K562 (cell line): ENCODE data around the gene NDOR1. TPM values are rescaled to one million over a fixed set of nuclear protein-coding genes. Genes with fewer than 3 reads are reported as not detected.

ENCODE experiments used
- CHCHD3 ChIP-seq: fragments of 250-450 bp; sonication (Bioruptor Pico); IDR thresholded peaks from 2 replicates; pipeline ENCODE4 v2.1.2; 2022; ENCODE audit warnings: mild to moderate bottlenecking
- FIP1L1 ChIP-seq: fragments of 200-400 bp; formaldehyde crosslinking; IDR thresholded peaks from 2 replicates; pipeline ENCODE4 v1.6.1; 2018; ENCODE audit warnings: mild to moderate bottlenecking, low read depth, low read length; ENCODE audit not compliant: poor library complexity, severe bottlenecking
- HDAC1 ChIP-seq, 2 experiments: fragments of 450-650 bp; IDR thresholded peaks; 2 replicates each; pipeline ENCODE4 v1.6.1; 2016 to 2017; ENCODE audit warnings: inconsistent platforms in 1 of 2, mild to moderate bottlenecking in 1 of 2, moderate library complexity in 1 of 2
- LCOR ChIP-seq: sonication (generic); formaldehyde crosslinking; IDR thresholded peaks from 2 replicates; pipeline ENCODE4 v1.8.0; 2022; ENCODE audit warnings: mild to moderate bottlenecking, missing genetic modification reagents
- MBD2 ChIP-seq: sonication (generic); IDR thresholded peaks from 2 replicates; pipeline ENCODE4 v1.6.1; 2016; ENCODE audit warnings: low read depth, borderline replicate concordance
- NKRF ChIP-seq: fragments of 450-650 bp; IDR thresholded peaks from 2 replicates; pipeline ENCODE4 v1.6.1; 2016; ENCODE audit warnings: borderline replicate concordance
- NR2F6 ChIP-seq: fragments of 450-650 bp; formaldehyde crosslinking; IDR thresholded peaks from 2 replicates; pipeline ENCODE4 v1.4.0; 2020; ENCODE audit warnings: mild to moderate bottlenecking
- POLR2B ChIP-seq: fragments of 450-650 bp; IDR thresholded peaks from 2 replicates; pipeline ENCODE4 v1.6.1; 2018; ENCODE audit warnings: low read depth; ENCODE audit not compliant: partially characterized antibody
- RAD21 ChIP-seq, 2 experiments: fragments of 250-450 bp in 1 of 2; fragments of 450-650 bp in 1 of 2; sonication (Bioruptor Pico) in 1 of 2; formaldehyde crosslinking in 1 of 2; IDR thresholded peaks in 1 of 2; conservative IDR thresholded peaks in 1 of 2; 2 replicates each; pipeline versions ENCODE4 v1.4.0 to v1.8.0; 2020 to 2022; ENCODE audit warnings: mild to moderate bottlenecking in 2 of 2, moderate library complexity in 1 of 2
- RBM22 ChIP-seq: fragments of 200-400 bp; formaldehyde crosslinking; IDR thresholded peaks from 2 replicates; pipeline ENCODE4 v1.6.1; 2018; ENCODE audit warnings: low read length, low read depth; ENCODE audit not compliant: poor library complexity, severe bottlenecking
- TFAP4 ChIP-seq: sonication (generic); formaldehyde crosslinking; IDR thresholded peaks from 2 replicates; pipeline ENCODE4 v1.8.0; 2022; ENCODE audit warnings: missing genetic modification reagents, mild to moderate bottlenecking, moderate library complexity, borderline replicate concordance
- THRAP3 ChIP-seq: fragments of 450-650 bp; IDR thresholded peaks from 2 replicates; pipeline ENCODE4 v1.6.1; 2016; ENCODE audit warnings: mild to moderate bottlenecking, inconsistent platforms, borderline replicate concordance
- THRB ChIP-seq: fragments of 450-650 bp; formaldehyde crosslinking; conservative IDR thresholded peaks from 2 replicates; pipeline ENCODE4 v1.4.0; 2022; ENCODE audit warnings: mild to moderate bottlenecking, missing genetic modification characterization
- USF1 ChIP-seq: sonication (generic); formaldehyde crosslinking; IDR thresholded peaks from 2 replicates; pipeline ENCODE4 v1.9.0; 2022; ENCODE audit warnings: mild to moderate bottlenecking, missing genetic modification reagents
- ZBTB11 ChIP-seq, 3 experiments: fragments of 200-800 bp in 1 of 3; fragments of 250-450 bp in 1 of 3; fragments of 450-650 bp in 1 of 3; sonication (Bioruptor Pico) in 1 of 3; sonication (Bioruptor generic) in 1 of 3; formaldehyde crosslinking in 1 of 3; IDR thresholded peaks; 2 replicates each; pipeline versions ENCODE4 v1.6.1 to v1.8.0; 2016 to 2022; ENCODE audit warnings: mild to moderate bottlenecking in 2 of 3, missing genetic modification characterization in 2 of 3, missing compliant biosample characterization in 1 of 3, moderate library complexity in 1 of 3
- ZNF551 ChIP-seq: fragments of 250-450 bp; sonication (Bioruptor Pico); IDR thresholded peaks from 2 replicates; pipeline ENCODE4 v1.5.0; 2021; ENCODE audit warnings: mild to moderate bottlenecking, moderate library complexity
- polyA plus RNA-seq, 8 experiments: library from polyadenylated mRNA; depleted of rRNA in 4 of 8; stranded (reverse) in 5 of 8; unstranded in 3 of 8; fragments of >200 nt; fragmentation: Nextera tagmentation in 2 of 8; fragmentation: Illumina TruSeq in 1 of 8; extraction: Ambion mirVana in 2 of 8; extraction: Trizol in 1 of 8; gene quantifications; 2 replicates each; pipeline versions ENCODE4 v1.2.1 to v1.2.3, GENCODE V29; 2011 to 2014; ENCODE audit warnings: inconsistent platforms in 1 of 8, missing spikeins in 1 of 8
- total RNA-seq, 7 experiments: library from RNA; depleted of rRNA in 6 of 7; stranded (reverse); fragments of >200 nt in 6 of 7; fragmentation: Illumina TruSeq in 2 of 7; extraction: Trizol in 2 of 7; gene quantifications; 2 replicates each; pipeline versions ENCODE4 v1.2.1 to v1.2.3, GENCODE V29; 2011 to 2021; ENCODE audit warnings: low replicate concordance in 1 of 7

The NDOR1 gene
- total and polyA plus RNA-seq, 9 of the 15 experiments (the other 6 are each of a cell fraction or from before 2014, with no cell fraction given), result 0.06 to 36.9 (median 6.9) TPM

GRCh38 chr9:137243626-137244485 lies 38.4 kb downstream of the NDOR1 start (continued):
- TF ChIP-seq NKRF, result 0 out of 2 replicates have a peak, but pooled peaks have one; percentile 8
- TF ChIP-seq RBM22, result peak; percentile 73
- TF ChIP-seq CHCHD3, result no peak
- 0 out of 2 replicates have a peak, but pooled peaks have one; percentile 63 for TF ChIP-seq ZNF551 (CRISPR knock-in tag)
- peak; percentile 81 for TF ChIP-seq POLR2B
- no peak for TF ChIP-seq RAD21 (CRISPR knock-in tag; conservative IDR thresholded peaks at IDR 0.05 in 1 of 2, IDR thresholded peaks at IDR 0.05 in 1 of 2)
- peak; percentile 96 for TF ChIP-seq THRB (CRISPR knock-in tag)
- peak; percentile 52; the same call in 1 of the 2 replicates for TF ChIP-seq LCOR (CRISPR knock-in tag)
- peak; percentile 16; the same call in 1 of the 2 replicates for TF ChIP-seq THRAP3
- no peak for TF ChIP-seq HDAC1 (IDR thresholded peaks at IDR 0.05)
- TF ChIP-seq FIP1L1, result peak; percentile 1
- no peak for TF ChIP-seq NR2F6 (CRISPR knock-in tag)
- peak; percentile 61; the same call in 1 of the 2 replicates for TF ChIP-seq MBD2
- peak; percentile 35; the same call in 1 of the 2 replicates for TF ChIP-seq TFAP4 (CRISPR knock-in tag)
- peak in 1 of 3 experiments; percentile 34; a peak in 2 of 6 replicates for TF ChIP-seq ZBTB11 (CRISPR knock-in tag; IDR thresholded peaks at IDR 0.05)
- peak; percentile 74 for TF ChIP-seq USF1 (CRISPR knock-in tag)
